HG02938 (cell line): Measurements from ENCODE around the gene SH2D3C.

Experiments
- ATAC-seq: cut with Tn5 transposase; IDR thresholded peaks from one replicate; pipeline ENCODE4 v1.9.1; 2021; ENCODE audit warnings: mild to moderate bottlenecking, moderate library complexity; ENCODE audit not compliant: unreplicated experiment

SH2D3C gene

GRCh38 chr9:127808347-127809001, 30.0 kb upstream of the SH2D3C start:
- ATAC-seq: no peak

DNA sequence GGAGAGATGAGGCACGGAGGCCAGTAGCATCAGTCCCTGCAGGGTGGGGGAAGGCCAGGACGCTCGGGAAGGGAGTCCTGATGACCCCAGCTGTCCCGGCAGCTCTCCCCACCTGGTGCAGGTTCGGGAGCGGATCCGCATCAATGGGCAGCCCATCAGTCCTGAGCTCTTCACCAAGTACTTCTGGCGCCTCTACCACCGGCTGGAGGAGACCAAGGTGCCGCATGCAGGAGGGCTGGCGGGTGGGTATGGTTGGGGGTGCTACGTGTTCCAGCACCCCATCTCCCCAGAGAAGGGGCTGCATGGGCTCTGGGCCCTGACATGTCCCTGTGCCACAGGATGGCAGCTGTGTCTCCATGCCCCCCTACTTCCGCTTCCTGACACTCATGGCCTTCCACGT, 28.4 kb upstream of the SH2D3C start:
- ATAC-seq: no peak

DNA sequence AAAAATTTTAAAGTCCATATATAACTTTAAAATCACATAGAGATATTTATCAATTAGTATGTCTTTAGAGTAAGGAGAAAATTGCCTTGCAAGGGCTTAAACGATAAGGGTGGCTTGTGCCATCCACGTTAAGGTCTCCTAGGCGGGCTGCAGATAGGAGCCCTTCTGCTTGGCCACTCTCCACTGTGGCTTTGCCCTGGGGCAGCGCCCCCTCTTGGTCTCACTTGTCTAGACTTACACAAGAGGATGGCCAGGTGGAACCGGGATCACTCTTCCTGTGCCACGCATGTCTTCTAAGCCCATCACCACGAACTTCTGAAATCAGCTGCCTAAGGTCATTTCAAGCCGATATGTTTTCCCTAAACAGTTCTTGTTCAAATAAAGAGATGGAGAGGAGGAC, 27.2 kb upstream of the SH2D3C start:
- ATAC-seq: no peak

DNA sequence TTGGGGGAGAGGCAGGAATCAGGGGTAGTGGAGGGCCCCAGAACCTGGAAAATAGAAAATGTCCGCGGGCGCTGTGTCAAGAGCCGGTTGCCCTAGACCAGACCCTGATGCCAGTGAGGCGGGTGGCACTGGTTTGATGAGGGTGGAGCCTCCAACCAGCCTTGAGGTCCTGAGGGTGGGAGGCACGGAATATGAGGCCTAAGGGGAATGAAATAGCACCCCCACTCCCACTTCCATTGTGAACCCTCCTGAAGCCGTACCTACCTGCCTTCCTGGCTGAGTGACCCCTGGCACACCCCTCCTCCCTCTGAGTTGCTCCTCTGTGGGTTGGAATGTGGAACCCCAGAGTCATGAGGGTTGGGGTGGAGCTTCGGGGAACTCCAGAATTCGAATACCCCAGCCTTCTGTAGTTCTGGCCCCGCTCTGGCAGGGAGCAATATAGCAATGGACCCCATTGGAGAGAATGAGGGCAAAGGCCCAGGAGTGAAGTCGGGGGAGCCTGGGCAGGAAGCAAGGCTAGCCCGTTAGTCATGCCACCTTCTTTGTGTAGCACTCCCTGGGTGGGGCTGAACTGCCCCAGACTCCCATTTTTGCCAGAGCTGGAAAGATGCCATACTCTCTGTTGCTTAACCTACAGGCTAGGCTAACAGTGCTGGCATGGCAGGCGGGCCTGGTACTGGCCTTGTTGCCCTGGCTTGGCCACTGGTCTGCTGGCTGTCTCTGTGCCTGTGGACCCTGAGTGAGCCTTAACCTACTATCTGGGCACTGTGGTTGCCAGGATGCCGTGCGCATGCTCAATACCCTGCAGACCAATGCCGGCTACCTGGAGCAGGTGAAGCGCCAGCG, 25.3 kb upstream of the SH2D3C start:
- no peak for ATAC-seq

DNA sequence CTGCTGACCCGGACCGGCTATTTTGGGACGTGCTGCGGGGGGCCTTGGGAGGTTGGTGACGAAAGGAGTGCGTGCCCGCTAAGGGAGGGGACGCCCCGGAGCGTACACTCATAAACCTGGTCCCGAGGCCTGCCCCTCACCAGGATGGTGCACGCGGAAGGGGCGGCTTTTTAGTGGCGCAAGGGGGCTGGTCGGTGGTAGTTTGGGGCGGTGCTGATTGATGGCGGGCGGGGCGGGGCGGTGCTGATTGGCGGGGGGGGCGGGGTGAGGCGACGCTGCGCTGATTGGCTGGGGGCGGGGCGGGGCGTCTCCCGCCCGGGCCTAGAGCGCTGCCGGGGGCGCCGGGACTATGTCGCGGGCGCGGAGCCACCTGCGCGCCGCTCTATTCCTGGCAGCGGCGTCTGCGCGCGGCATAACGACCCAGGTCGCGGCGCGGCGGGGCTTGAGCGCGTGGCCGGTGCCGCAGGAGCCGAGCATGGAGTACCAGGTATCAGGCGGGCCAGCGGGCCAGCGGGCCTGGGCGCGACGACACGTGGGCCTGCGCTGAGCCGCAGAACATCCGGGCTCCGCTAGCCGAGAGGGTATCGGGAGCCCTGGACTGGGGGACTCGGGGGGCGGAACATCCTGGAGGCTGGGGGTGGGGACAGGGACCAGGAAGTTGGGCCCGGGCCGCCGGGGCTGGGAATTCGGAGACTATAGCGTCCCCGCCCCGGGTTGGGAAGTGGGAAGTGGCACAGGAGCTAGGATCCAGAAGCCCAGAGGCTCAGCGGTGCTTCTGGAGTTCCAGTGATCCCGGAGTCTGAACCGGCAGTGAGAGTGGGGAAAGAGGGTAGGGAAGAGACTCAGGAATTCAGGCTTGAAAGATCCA, 24.3 kb upstream of the SH2D3C start, which contains the start of gene FPGS:
FPGS (plus strand) TSS at position 307 of the 868 bp plus-strand sequence; CDS start at position 350, 43 bp downstream.
- peak; percentile 59 for ATAC-seq

DNA sequence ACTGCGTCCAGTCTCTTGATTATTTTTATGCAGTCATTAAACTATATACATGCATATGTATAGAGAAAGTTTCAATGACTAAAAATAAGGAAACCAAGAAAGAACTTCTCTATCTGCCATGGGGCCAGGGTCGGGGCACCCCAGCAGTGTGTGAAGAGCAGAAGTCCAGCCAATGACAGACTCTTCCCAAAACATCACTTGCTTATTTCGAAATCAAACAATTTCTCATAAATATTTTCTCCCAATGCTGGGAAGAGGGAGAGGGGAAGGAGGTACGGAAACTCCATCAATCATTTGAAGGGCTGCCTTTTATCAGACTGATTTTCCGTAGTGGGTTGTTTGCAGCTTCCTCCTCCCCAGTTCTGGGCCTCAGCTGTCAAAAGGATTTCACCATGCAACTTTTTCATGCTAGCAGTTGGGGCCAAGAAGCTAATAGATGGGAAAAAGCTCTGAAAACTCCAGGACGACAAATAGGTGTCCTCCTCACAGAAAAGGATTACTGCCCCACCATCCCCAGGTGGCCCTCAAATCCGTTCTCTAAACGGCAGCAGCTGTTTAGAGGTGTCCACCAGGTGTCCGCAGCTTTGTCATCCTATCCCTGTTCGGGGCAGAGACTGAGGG, 23.6 kb upstream of the SH2D3C start:
- no peak for ATAC-seq

GRCh38 chr9:127796852-127797370, 18.4 kb upstream of the SH2D3C start:
- ATAC-seq: no peak

- no peak for ATAC-seq
These were observed 17.9 kb upstream of the SH2D3C start for GRCh38 chr9:127796225-127796813.

GRCh38 chr9:127794001-127794791, 15.7 kb upstream of the SH2D3C start:
- no peak for ATAC-seq

DNA sequence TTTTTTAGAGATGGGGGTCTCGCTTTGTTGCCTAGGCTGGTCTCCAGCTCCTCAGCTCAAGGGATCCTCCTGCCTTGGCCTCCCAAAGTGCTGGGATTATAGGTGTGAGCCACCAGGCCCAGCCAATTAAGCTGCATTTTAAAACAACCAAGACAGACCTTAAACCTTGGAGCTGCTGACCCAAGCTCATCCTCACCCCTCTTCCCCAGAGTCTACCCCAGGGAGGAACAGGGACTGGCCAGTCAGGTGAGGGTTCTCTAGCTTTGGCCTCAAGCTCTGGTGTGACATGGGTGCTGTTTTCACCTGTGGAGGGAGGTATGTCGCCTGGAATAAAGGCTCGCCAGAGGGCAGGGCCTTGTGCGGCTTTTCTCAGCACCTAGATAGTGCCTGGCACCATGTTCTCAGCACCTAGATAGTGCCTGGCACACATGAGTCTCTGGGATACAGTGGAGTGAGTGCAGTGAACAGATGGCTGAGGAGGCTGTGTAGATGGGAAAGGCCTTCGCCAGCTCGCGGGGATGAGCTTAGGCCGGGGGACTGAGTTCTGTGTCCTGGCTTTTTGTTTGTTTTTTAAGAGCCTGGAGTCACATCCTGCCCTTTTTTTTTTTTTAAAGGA, 14.7 kb upstream of the SH2D3C start:
- ATAC-seq: no peak

DNA sequence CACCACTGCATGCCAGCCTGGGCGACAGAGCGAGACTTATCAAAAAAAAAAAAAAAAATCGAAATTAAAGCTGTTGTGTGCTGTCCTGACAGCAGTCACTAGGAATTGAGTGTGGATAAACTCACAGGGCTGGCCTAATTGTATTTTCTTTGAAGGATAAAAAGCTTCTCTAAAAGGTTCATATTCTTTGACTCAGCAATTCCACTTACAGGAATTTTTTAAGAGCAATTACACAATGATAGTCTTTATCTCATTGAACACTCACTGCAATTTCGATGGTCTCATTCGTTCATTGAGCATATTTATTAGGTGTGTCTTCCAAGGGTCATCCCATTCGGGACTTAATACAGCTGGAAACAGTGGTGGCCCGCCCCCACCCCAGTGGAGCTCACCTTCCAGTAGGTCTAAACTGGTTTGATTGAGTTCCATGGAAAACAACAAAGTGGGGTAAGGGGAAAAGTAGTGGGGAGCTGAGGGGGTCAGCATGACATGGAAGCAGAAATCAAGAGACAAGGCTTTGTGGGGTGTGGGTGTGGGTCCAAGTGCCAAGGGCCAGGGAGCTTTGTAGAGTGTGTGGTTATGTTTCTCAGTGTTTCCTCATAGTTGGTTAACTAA, 14.1 kb upstream of the SH2D3C start:
- no peak for ATAC-seq

GRCh38 chr9:127791085-127791484, 12.6 kb upstream of the SH2D3C start:
- no peak for ATAC-seq

DNA sequence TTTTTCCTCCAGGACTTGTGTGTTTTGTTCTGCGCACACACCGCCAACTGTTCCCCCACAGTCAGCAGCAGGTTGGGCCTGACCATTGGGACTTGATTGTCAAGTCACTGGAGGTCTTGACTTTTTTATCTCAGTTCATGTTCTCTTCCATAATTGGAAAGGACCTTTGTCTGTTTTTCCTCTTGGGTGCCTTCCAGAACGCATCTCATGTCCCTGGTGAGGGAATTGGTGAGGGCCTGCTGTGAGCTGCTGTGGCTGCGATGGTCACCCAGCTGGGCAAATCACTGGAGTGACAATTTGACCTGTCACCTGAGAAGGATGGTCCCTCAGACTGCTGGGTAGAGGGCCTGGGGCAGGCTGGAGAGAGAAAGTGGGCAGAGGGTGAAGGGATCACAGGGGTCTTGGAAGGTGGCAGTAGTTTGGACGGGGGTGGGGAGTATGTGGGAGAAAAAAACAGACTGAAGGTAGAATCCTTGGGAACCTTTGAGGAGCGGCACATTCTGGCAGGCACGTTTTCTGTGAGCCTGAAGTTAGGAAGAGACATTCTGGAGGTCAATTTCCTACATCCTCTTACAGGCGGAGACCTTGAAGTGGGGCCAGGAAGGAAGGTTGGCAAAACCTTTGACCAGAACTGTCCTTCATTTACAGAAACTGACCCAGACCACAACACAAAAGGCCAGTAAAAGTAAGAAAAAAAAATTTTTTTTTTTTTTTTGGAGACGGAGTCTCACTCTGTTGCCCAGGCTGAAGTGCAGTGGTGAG, 11.8 kb upstream of the SH2D3C start:
- no peak for ATAC-seq

GRCh38 chr9:127789179-127789578, 10.7 kb upstream of the SH2D3C start:
- no peak for ATAC-seq

GRCh38 chr9:127788337-127789011, 10.0 kb upstream of the SH2D3C start:
- no peak for ATAC-seq

- no peak for ATAC-seq
These were observed 8.3 kb upstream of the SH2D3C start for GRCh38 chr9:127786773-127787104.
